HG02840 (cell line): ENCODE results near the gene TMIE.
"Not testable (repeated sequence)": the region's sequence is repeated elsewhere in the genome, so short reads cannot be mapped to it uniquely, and the experiment has no call there.

Source experiments
- ATAC-seq: cut with Tn5 transposase; IDR thresholded peaks from one replicate; pipeline ENCODE4 v1.9.1; 2021; ENCODE audit warnings: mild to moderate bottlenecking, moderate library complexity, moderate number of reproducible peaks; ENCODE audit not compliant: unreplicated experiment, low FRiP score

Gene TMIE

DNA sequence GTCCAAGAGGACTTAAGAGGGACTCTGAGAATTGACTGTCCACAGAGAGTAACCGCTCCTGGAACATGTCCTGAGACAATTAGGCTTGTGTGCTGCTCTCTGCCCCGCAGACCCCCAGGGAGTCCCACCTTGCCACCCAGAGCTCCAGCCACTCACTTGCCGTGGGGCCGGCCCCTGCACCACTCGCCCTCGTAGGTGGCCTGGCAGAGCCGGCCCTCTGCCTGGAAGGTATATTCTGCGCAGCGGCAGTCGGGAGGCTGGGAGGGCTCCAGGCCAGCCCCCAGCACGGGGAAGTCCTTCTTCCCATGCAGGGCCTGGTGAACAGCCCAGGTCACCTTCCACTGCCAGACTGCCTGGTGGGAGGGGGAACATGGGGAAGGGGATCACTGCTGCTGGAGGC, 18.2 kb upstream of the TMIE start:
- ATAC-seq = no peak

DNA sequence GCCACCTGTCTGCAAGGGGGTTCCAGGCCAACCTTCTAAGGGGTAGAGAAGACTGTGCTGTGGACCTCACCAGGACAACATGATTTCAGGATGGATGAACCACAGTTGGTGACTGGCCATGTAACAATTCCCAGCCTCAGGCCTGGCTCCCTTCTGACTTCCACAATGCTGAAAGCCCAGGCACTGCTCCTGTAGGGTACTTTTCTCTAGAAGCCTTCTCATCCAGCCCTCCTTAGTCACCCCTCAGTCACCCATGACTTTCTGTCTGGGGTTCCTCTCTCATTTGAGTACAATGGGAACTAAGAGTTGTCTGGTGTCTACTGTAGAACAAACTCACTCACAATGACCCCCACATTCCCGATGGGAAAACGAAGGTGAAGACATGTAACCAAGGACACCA, 16.3 kb upstream of the TMIE start:
- no peak for ATAC-seq

DNA sequence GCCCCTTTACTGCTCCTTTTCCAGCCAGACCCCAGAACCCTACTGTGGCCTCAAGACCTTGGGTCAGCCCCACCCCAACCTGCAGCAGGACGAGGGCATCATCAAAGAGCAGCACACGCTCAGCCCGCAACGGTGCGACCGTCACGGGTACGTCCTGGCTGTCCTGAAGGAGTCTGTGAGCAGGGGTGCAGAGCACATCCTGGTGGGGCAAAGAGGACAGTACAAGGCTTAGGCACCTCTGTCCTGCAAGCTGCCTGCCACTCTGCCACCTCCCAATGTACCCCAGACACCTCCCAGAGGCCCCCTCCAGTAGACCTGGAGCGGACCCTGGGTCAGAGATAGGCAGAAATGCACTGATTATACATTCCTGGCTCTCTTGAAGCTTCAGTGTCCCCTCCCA, 15.7 kb upstream of the TMIE start:
- no peak for ATAC-seq

DNA sequence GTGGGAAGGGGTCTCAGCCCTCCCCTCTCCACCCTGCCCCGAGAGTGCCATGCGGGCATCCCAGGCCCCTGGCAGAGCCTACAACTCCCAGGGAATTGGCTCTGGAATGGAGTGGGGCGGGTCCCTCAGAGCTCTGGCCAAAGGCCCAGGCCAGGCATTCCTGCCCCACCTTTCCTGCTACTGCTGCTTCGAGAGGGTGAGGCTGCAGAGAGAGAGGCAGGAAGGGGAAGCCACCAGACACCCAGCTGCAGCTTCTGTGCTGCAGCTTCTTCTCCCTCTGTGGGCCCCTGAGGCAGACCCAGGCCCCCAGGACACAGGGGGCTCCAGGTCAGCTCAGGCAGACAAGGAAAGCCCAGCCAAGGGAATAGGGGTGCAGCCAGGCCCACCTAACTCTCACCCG, 10.4 kb upstream of the TMIE start:
- ATAC-seq = no peak

DNA sequence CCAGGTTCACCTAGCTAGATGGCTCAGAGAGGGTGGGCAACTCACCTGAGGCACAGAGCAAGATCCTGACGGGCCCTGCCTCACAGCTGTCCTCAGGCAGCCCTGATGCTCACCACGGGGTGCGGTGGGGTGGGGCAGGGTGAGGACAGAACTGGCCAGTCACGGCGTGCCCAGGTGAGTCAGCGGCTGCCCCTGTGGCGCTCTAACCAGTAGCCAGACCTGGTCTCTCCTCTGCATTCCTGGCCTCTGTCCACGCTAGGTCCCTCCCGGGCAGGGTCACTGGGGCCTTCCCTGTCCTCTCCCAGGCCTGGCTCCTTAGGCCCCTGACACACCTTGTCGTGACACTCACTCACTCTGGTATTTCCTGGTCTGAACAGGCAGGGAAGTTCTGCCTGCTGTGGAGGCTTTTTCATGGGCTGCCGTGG, 8.6 kb upstream of the TMIE start:
- ATAC-seq = no peak

DNA sequence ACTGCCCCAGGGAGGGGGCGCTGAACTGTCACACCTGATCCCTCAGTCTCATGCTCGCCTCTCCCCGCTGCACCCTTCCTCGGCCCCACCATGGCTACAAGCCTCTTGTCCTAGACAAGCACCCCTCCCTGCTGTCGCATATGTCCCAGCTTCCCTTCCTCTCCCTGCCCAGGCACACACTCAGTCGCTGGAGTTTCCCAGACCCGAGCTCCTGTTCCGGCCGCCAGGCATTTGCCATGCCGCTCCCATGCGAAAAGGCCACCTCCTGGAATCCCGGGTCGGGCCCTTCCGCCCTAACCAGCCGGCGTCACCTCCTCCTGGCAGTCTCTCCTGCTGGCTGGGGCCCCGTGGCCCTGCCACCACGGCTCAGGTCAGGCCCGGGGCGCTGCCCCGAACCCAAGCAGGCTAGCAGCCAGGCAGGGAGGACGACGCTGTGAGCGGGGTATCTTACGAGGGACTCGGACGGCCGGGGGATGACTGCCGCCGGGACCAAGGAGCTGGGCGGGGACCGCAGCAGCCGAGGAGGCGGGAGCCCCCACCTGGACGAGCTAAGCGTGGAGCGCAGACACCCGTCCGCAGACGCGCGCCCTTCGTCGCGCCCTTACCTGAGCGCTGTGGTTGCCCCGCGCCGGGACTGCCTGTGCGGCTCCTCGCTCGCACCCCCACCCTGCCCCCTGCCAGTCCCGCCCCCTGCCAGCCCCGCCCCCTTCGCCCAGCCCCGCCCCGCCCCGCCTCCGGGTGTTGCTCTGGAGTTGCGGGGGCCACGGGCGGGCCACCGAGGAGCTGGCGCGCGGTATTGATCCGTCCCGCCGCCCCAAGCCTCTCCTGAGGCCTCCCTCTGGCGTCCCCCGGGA, 7.9 kb upstream of the TMIE start, which contains the start of gene ALS2CL:
Gene ALS2CL, minus strand, starts transcription at position 642 of the 854 bp plus-strand sequence. CDS start 4,239 bp downstream, outside the sequence.
- ATAC-seq = no peak

DNA sequence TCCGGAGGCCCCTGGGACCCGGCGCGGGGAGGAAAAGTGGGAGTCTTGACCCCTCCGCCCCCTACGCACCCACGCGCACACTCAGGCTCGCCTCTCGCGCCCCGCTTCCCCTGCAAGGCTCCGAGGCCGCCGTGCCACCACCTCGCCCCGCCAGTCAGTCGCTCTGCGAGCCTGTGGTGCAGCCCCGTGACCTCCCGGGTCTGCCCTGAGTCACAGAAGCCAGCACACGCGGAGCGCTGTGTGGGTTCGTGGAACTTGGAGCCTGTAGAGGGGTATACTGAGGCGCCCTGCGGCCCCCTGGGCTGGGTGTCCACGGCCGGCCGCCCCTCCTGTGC, 7.3 kb upstream of the TMIE start:
- no peak for ATAC-seq

DNA sequence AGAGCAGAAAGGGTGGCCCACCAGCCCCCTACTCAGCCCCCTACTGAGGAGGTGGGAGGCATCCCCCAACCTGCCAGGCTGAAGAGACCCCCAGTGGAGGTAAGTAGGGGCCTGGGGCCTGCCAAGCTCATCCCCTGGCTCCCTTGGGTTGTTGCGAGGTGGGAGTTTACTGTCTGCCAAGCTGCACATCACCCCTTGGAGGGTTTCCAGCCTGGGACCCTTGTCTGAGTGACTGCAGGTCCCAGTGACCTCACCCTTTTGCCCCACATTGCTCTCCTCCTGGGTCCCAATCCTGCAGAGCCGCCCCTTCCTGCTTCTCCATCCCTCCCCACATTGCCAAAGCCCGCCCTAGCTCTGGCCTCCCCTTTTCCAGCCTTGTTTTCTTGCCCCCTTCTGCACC, 6.7 kb upstream of the TMIE start:
- ATAC-seq = no peak

DNA sequence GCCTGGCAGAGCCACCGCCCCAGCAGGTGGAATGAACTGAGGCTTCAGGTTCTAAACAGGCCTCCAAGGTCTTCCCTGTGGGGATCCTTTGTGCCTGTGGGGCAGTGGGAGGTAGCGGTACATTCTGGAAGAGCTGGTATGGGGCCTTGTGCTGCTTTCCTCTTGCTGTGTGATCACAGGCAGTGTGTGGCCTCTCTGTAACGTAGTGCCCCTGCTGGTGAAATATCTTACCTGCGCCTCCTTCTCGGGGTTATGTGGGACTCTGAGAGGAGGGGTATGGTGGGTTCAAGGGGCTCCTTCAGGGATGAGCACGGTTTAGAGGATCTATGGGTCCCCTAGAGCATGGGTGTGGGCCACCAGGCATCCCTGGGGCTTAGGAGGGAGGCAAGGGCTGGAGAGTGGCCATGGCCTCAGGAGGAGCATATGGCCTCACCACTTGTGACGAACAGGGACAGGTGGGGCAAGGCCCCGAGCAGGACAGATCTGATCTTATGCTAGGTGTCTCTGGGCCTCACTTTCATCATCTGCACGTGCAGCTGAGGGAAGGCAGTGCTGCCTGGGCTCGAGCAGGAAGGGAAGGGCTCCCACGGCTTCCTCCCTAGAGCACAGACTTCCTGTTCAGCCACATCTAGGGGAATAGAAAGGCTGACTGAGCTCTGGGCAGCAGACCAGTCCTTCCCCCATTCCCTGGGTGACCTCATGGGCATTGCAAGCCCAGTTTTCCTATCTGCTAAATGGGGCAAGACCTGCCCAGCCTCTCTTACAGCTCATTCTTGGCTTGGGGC, 5.8 kb upstream of the TMIE start:
- ATAC-seq = no peak

DNA sequence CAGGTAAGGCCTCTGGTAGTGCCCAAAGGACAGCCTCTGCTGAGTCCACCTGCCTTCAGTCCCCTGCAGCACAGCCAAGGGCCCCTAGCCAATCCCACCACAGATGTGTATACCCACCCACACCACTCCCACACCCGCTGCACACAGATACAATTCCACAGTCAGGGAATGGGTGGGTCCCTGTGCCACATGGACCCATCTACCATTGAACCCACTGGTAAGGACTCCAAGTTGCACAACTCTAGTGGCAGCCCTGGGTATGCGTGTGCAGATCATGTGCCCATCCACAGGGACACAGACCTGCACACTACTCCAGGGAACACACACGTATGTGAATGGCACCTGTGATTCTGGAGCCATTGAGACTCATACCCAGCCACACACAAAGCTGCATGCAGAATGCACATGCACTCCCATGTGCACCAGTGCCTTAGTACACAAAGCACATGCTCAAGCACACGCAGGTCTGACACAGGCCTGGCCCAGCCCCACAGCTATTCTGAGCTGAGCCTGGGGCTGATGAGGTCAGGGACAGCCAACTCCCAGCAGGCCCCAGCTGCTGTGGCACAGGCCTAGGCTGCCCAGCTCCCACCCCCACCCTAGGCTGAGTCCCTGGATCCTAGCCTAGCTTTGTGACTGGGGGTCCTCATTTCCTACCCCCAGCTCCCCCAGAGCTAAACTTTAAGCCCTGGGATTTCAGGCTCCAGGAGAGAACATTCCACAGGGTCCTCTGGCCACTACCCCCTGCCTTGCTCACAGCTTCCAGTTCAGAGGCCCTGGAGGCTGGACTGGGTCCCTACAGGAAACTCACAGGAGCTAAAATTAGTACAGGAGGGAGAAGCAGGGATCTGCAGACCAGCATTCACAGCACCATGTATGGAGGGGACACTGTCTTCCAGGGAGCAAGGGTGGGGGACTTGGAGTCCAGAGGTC, 5.0 kb upstream of the TMIE start:
- no peak for ATAC-seq

DNA sequence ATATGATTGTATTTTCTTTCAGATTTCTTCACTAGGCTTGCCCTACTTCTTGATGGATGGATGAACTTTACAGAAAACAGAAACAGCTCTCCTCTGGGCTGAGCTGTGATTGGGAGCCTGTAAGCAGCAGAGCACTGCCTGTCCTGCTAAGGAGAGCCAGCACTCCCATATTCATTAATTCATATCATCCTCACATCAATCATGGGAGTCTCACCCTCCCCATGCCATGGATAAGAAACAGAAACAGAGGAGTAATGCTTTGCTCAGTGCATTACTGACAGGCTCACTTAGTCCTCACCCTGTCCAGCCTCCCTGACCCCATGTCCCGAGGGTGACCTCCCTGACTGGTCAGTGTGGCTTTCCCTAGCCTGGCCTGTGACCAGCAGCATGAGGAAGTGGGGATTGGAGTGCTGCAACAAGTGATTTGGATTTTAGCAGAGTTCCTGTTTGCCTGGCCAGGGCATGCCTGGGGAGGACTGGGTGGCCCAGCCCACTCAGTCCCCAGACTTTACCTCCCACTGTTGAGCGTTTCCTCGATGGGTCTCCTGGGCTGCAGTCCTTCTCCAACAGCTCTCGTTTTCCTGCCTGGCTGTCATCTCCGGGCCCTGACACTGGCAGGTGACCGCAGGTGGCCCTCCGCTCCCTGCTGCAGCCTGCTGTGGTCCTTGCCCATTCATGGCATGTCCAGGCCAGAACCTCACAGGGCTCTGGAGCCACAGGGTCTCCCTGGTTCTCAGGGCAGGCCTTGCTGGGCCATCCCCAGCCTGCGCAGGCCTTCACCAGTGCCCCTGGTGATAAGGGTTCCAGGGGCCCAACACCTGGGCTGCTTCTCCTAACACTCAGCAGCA, 1.3 kb upstream of the TMIE start:
- ATAC-seq = no peak

DNA sequence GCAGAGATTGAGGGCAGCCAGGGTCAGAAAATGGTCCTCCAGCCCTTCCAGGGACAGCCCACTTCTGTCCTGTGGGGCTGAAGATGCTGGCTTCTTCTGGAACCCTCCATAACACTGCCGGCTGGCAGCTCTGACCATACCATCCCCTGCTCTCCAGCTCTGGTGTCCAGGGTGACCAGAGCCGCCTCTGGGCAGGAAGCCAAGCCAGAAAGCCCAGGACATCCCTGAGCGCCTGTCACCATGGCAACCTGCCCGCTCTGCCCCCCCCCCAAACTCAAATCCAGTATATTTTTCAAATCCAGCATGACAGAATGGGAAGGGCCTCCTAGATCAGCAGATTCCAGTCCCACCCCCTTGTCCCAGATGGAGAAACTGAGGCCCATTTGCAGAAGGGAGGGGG, 420 bp upstream of the TMIE start:
- no peak for ATAC-seq

DNA sequence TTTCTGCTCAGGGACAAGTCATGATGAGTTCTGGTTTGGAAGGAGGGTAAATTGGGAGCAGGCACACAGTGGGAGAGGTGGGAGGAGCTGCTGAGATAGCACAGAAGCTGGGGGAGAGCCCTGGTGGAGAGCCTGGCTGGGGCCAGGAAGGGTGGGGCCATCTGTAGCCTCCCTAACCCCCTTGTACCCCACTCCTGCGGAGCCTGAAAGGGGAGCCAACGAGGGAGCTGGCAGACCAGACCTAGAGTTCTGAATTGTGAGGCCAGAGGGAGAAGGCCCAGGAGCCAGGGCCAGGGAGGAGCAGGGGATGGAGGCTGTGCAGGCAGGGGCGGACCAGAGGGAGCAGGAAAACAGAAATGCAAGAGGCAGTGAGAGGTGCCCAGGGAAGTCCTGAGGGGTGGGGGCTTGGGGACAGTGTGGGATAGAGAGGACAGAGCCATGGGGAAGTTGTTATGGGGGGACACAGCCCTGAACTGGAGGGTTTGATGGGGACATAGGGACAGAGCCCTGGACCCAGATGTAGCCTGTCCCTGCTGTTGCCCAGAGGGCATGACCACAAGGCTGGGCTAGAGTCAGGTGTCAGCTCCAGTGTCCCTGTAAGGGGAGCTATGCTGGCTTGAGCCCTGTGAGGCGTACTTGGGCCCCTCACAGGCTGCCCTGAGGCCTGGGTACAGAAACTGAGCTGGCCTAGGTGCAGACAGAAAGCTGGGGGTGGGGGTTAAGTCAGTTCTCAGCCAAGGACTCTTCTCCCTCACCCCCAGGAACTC, 1.2 kb downstream of the TMIE start:
- no peak for ATAC-seq

DNA sequence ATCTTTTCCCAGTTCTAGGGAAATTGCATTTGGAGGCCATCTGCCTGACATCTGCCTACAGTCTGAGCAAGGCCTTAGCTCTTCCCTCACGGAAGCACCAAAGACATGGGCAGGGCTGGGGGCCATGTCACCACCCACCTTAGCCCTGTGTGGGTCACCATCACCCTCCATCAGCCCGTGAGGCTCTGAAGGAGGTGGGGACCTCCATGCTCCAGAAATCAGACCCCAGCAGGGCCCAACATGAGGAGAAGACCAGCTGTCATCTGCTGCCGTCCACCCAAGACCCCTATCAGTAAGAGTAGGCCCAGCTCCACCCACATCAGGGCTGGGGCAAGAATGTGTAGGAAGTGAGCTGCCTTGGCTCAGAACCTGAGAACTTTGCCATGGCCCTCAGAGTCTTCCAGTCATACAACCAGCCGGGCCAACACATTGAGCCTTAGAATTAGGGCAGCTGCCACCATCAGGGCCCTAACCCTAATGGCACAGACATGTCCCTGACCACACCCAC, 1.9 kb downstream of the TMIE start:
- no peak for ATAC-seq

DNA sequence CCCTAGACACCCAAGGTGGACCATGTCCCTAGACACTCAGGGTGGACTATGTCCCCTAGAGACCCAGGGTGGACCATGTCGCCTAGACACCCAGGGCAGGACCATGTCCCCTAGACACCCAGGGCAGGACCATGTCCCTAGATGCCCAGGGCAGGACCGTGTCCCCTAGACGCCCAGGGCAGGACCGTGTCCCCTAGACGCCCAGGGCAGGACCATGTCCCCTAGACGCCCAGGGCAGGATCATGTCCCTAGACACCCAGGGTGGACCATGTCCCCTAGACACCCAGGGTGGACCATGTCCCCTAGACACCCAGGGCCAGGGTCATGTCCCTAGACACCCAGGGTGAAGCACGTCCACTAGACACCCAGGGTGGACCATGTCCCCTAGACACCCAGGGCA, 3.2 kb downstream of the TMIE start:
- not testable (repeated sequence) for ATAC-seq

DNA sequence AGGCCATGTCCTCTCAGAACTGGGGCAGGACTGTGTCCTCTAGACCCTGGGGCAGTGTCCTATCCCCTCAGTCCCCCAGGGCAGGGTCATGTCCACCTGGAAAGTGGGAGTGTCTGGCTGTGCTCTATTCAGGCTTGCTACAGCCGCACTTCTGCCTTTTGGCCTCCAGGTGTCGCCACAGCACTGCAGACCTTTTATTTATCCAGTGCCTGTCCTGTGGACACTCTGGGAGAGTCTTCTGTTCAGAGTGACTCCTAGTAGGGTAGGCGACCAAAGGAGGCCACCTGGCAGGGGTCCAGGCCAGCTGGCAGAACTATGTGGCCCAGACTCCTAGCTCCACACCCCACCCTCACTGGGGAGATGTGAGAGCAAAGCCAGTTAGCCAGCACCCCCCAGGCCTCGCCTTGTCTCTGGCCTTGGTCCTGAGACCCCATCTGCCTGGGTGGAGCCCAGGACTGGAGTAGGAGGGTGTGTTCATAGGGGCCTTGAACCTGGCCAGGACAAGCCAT, 3.9 kb downstream of the TMIE start:
- no peak for ATAC-seq

DNA sequence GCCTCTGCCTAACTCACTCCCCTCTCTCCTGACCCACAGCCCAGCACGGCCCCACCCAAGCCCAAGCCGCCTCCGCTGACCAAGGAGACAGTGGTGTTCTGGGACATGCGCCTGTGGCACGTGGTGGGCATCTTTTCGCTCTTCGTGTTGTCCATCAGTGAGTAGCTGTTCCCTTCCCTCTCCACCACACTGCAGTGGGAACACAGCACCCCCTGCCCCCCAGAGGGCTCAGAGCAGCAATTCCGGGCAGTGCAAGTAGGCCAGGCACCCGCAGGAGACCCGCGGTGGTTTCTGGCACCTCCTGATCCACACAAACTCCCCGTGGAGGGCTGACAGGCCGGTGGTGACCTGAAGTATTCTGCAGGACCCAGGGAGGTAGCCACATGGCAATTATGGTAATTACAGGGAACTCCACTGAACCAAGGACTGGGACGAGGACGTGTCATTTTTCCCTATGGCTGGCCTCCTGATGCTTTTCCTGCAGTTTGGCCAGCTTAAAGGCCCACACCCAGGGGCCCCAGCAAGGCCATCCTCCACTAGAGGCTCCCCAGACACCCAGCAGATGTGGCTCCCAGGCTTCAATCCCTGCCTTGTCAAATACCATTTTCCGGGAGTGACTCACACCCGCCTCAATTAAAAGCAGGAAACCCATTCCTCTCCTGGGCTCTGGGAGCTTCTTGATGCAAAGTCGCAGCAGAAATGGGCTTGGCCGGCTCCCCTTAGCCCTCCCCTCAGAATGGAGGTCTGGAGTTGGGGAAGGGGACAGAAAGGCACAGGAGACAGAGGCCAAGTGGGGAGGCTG, 4.8 kb downstream of the TMIE start:
- no peak for ATAC-seq
